SHP77 (cell line): Measurements from ENCODE around the gene GCK.

Source experiments
- DNase-seq, 2 experiments: peaks; one replicate each; lab custom pipeline; 2025; lab: John Stamatoyannopoulos, UW

The GCK gene

DNA sequence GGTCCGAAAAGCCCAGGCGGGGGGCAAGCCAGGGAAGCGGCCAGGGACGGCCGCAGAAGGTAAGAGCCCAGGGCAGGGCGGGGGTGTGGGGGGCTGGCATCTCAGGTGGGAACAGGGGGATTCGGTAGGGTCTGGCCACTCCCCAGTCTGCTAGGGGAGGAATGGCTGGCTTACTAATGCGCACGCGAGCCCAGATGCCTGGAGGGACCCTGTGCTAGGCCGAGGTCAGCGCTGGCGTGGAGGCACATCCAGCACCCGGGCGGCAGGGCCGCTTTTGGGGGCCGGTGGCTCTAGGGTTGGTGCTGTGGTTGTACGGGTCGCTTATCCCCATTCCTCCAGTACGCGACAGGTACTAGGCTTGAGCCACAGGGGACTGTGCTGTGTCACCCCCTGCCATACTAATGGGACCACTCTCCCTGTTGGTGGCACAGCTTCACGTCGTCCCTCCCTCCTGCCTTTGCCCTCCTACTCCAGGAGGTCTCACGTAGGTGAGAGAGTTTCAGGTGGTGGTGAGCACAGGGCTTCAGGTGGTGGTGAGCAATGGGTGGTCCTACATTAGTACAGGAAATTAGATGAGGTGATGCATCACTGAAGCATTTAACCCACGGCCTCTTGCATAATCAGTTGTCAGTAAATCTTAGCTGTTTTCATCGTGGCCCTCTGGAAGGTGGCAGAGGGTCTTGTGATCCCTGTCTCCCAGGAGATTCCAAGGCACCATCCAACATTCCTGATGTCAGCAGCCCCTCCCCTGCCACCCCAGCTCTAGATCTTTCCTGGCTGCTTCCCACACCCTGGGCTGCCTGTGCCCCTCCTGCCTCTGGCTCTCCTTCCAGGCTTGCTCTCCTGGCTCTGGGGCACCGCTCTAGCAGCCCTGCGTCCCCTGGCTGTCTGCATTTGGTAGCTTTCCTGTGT, 84.1 kb downstream of the GCK start:
- DNase-seq, result no peak

DNA sequence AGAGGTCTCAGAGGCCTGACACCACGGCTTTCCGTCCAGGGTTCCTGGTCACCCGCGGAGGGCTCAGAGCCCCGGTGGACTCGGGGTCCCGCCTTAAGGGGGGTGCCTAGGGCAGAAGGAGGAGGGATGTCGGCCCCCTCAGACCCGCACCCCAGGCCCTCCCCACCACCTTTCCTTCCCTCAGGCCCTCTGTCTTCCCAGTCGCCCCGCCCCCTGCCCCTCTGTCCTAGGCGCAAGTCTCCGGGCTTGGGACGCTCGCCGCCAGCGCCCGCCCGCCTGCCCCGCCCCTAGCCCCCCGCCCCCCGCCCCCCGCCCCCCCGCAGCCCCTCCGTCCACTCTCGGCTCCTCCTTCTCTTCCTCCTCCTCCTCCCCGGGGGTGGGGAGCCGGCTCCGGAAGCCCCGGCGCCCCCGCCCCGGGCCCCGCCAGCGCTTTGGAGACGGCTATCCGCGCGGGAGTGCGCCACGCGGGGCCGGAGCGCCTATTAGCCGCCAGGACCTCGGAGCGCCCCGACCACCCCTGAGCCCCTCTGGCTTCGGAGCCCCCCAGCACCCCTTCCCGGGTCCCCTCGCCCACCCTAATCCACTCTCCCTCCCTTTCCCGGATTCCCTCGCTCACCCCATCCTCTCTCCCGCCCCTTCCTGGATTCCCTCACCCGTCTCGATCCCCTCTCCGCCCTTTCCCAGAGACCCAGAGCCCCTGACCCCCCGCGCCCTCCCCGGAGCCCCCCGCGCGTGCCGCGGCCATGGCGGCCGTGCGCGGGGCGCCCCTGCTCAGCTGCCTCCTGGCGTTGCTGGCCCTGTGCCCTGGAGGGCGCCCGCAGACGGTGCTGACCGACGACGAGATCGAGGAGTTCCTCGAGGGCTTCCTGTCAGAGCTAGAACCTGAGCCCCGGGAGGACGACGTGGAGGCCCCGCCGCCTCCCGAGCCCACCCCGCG, 85.0 kb downstream of the GCK start, which contains the start of gene AEBP1:
Gene AEBP1 (plus strand): TSS at position 423 of the 937 bp plus-strand sequence. CDS start 321 bp downstream, at position 744.
- DNase-seq, result no peak

DNA sequence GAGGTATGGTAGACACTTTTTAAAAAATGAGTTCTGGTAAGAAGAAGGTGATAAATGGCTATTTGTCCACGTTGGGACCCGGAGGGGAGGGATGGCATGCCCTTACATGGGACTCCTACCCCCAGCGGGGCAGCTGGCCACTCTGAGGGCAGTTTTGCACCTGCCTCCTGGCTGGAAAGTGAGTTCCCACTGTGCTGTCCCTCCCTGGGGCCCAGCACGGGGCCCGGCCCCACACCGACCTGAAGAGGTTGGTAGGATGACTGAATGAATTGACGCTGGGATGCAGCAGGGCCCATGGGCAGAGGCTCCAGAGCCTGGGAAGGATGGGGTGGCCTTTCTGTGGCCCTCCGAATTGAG, 85.7 kb downstream of the GCK start:
- no peak for DNase-seq

DNA sequence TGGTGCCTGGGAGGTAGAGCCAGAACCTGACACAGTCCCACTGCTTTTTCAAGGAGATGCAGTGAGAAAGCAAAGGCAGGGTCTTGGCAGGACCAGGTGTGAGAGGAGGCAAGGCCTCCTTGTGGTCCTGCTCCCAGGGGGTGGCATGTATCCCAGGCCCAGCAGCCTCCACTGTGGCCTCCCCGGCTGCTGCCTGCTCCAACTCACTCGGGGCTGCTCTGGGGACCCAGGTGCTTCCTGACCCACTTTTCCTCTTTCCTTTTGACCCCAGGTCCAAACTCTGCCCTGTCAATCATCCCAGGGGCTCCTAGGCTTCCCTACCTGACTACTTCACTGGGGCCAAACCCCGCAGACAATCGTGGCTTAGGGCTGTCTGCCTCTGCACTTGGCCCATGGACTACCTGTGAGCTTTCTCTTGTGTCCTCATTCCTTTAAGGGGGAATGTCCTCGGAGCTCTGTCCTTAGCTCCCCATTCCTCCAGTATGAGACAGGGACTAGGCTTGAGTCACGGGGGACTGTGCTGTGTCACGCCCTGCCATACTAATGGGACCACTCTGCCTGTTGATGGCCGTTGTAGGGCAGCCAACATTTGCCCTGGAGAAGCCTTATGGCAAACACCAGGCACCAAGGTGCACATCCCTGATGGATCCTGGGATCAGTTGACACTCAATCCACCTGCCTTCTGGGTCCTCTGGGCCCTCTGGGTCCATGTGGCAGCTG, 86.2 kb downstream of the GCK start:
- DNase-seq, result no peak

DNA sequence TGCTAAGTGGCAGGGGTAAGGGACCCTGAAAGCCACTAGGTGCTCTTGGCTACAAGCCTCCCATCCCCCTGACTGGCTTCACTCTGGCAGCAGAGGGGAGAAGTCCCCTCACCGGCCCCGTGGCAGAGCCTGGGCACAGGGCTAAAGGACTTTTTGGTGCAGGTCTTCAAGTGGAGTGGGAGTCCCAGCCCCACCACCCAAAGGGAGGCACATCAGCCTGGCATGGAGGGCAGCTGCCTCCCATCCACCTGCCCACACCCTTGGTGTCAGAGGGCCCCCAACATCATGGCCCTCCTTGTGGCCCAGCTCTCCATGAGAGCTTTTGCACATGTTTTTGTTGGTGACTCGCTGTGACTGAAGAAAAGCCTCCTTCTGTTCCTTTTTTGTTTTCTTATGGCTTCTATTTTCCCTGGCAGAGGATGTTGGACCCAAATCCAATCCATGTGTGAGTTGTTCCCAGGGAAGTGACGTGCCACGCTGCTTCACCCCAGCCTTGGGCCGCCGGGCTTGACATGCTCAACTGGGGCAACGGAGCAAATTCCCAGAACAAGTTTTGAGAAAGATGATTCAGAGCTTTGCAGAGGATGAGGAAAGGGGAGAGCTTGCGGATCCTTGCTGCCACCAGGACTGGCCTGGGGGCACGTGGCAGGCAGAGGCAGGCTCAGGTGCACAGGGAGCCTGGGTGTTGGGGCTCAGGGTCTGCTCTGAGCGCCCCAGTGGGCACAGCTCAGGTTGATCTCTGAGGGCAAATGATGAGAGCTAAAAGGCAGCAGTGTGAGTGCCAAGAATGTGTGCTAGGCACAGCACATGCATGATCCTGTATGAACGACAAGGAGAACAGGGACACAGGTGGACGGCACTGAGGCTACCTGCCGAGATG, 87.0 kb downstream of the GCK start:
- DNase-seq, result no peak

DNA sequence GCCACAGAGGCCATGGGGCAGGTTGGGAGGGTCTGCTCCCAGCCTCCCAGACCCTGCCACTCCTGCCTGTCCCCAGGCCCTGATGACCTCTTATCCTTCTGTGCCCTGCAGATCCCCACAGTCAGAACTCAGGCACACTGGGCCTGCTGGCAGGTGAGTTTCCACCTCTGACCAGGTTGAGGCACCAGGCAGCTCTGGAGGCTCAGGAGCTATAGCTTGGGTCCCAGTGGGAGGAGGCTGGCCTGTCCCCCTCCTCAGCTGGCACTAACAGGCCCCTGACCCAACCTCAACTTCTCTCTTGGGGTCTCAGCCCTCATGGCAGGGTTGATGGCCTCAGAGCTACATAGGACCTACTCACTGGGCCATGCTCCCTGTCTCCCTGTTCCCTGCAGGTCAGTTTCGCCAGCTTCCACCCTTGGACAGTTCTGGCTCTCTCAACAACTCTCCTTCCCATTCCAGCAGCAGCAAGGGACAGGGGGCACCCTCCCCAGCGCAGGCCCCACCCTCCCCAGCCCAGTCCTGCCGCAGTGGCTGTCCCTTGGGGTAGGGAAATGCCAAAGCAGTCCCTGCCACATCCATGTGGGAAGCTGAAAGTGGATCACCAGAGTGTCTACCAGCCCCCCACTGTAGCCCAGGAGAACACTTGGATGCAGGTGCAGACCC, 87.8 kb downstream of the GCK start:
- DNase-seq, result no peak

DNA sequence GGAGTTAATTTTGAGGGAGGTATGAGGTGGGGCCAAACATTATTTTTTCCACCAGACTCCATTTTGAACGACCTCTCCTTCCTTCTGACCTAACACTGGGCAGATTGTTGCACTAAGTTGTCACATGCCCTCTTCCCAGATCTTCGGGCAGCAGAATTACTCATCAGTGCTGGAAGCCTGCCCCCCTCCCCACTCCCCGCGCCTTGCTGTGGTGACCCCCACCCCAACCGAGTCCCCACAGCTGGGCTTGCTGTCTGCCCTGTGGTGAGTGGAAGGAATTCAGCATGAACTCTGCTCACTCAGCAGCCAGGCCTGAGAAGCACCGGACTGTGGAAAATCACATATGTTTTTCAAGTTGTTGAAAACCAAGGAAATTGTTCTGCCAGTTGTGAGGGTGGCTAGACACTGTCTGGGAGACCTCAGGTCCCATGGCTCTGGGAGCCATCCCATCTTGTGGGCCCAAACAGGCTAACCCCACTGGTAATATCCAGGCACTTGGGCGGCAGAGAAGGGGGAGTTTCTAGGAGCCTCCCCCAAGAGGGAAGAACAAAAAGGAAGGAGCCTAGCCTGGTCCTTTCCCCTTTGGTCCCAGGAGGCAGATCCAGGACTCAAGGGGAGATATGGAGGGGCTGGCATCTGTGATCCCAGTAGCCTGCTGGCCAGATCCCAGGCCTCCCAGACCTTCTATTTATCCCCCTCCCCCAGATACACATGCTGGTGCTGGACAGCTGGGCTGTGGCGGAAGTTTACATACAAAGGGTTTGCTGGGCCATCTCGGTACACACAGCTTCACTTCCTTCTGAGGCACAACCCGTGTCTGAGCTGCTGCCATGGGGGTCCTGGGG, 88.6 kb downstream of the GCK start:
- no peak for DNase-seq

DNA sequence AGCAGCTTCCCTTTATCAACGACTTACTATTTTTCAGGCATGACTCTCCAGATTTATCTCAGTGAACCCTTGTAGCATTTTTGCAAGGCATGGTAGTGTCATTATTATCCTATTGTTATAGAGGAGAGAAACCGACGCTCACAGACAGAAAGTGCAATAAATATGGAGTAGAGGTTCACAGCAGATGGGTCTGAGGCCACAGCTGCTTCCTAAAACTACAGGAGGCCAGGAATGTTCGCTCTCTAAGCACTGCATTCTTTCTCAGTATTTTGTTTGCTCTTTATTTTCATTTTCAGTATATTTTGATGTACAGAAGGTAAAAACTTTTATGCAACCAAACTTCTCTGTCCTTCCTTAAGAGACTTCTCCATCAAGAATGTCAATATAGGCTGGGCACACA, 89.6 kb downstream of the GCK start:
- no peak for DNase-seq

DNA sequence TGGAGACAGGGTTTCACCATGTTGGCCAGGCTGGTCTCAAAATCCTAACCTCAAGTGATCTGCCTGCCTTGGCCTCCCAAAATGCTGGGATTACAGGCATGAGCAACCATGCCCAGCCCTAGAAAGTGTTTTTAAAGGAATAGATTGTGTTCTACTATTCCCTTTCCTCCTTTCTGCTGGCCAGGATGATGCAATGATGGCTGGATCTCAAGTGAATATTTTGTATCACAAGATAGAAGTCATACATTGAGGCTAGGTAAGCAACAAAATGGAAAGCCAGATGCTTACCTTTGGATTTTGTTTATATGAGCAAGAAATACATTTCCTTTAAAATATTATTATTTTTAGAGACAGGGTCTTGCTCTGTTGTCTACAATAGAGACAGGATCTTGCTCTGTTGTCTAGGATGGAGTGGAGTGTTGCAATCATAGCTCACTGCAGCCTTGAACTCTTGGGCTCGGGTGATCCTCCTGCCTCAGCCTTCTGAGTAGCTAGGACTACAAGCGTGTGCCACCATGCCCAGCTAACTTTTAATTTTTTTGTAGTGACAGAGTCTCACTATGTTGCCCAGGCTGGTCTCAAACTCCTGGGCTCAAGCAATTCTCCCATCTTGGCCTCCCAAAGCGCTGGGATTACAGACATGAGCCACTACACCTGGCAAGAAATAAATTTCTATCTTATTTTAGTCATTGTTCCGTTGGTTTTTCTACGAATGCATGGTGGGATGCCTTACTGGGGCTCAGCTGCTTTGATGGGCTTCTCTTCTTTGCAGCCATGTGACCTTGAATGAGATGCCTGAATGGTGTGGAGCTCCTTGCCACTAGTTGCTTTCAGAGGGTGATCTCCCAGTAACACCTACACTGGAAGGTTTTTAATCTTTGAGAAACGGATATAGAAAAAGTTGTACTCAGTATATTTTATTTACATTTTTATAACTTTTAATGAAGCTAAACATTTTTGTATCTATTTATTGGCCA, 90.9 kb downstream of the GCK start:
- no peak for DNase-seq

DNA sequence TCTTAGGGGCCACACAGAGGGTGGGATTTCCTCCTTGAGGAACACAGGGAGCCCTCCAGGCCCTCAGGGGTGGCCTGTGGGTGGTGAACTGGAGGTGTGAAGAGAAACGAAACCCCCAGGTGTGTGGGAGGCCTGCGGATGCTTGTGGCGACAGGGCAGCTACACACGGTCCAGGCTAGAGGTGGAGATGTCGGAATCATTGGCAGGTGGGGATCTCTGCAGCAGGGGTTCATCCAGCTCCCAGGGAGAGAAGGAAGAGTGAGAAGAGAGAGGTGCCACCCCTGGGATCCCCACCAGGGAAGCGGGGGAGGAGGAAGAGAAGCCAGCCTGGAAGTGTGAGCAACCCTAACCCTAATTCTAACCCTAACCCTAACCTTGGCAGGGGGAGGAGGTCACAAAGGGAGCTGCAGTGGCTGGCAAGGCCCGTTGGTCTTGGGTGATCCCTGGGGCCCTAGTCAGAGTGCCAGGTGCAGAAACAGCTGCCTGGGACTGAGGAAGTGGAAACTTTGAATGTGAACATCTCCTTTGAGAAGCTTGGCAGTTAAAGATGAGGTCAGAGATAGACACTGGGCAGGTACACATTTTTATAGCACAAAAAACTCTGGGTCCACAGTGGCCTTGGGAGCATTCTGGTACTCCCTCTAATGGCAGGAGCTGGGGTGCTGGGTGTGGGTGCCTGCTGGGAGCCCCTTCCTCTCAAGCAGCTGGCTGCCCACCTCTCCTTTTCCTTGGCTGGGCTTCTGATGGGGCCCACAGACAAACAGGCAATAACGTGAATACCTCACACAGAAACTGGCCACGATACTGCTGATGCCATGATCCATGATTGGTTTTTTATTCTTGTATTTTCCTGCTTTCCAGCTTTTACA, 91.9 kb downstream of the GCK start:
- no peak for DNase-seq

DNA sequence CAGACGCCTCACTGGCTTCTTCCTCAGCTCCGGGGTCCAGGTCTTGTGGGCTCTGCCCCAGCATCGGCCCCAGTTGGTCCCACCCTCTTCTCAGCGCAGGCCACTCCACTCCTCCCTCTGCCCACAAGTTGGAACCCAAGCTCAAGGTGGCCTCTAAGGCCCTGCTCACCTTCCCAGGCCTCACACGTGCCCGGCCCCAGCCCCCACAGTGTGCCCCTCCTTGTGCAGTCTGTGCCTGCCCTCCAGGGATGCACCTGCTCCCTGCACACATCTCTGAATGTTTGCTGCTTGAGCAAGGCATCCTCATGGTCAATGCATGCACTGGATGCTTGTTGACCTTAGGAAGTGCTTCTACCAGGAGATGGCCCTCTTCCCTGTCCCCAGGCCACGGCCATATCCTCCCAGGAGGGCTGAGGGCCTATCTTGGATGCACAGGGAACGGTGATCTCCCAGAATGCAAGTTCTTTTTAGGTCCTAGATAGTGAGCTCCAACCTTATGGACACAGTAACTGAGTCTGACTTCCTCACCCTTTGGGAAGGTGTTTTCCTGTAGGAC, 92.8 kb downstream of the GCK start:
- DNase-seq, result no peak

DNA sequence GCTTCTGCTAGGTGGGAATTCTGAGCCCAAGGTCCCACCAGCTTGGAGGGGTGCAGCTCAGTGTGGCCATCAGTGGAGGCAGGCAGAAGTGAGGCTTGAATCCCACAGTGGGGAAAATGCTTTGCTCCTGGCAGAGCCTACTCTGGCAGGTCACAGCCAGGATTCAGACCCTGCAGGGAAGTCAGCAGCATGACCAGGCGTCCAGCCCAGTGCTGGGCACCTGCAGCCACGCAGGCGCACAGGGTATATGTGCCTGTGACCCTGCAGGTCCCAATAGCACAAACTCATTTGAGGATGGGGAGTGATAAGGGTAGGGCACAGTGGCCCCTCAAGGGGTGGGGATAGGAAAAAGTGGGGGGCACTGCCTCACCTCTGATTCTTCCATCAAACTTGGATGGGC, 93.5 kb downstream of the GCK start:
- no peak for DNase-seq

DNA sequence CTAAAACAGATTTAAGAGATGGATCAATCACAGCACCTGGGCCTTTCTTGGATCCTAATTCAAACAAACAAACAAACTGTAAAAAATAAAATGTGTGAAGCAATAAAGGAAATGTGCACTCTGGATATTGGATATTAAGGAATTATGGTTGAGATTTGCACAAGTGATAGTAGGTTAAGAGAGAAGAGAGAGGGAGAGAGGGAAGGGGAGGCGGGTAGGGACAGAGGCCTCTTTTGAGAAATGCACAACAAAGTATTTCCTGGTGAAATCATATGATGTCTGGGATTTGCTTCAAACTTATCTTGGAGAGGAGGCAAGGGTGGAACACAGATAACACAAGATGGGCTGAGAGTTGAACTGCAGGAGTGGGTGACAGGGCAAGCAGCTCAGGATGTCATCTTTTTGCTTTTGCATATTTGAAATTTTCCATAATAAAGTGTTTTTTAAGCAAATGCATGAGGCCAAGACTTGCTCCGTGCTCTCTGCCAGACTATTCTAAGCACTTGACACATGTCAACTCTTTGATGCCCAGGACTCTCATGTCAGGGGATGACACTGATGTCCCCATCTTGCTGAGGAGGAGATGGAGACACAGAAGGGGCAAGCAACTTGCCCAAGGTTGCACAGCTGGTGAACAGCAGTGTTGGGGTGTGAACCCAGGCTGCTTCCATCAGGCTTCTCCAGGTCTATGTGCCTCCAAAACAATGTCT, 94.2 kb downstream of the GCK start:
- no peak for DNase-seq

DNA sequence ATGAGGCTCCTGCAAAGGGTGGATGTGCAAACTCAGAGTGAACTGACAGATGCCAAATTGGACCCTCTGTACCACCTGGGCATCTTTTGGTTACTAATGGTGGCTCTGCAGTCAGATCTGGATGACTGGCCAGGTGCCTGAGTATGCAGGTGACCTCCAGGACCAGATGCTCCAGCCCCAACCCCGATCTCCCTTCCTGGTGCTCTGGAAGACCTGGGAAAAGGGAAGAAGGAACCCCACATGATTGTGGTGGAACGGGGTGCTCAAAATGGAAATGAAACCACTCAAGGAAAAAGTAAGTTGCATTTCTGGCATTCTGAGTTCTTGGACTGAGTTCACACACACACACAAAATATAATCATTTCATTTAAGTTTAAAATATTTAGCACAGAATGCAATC, 94.9 kb downstream of the GCK start:
- DNase-seq, result no peak
